Measurements from ENCODE around the gene TMEM131.

GRCh38 chr2:97763176-97763845, 232.4 kb downstream of the TMEM131 start:
- no peak for TF ChIP-seq CTCF (IDR thresholded peaks at IDR 0.05)
- no peak for TF ChIP-seq EZH2phosphoT487 (IDR thresholded peaks at IDR 0.05)
